ENCODE data around the gene ZBTB21. TPM values are rescaled to one million over a fixed set of nuclear protein-coding genes. Genes with fewer than 3 reads are reported as not detected.

The ZBTB21 gene
- total and polyA plus RNA-seq, 9 of the 15 experiments (the other 6 are each of a cell fraction or from before 2014, with no cell fraction given): 2.2 to 15.2 (median 8.7) TPM

DNA sequence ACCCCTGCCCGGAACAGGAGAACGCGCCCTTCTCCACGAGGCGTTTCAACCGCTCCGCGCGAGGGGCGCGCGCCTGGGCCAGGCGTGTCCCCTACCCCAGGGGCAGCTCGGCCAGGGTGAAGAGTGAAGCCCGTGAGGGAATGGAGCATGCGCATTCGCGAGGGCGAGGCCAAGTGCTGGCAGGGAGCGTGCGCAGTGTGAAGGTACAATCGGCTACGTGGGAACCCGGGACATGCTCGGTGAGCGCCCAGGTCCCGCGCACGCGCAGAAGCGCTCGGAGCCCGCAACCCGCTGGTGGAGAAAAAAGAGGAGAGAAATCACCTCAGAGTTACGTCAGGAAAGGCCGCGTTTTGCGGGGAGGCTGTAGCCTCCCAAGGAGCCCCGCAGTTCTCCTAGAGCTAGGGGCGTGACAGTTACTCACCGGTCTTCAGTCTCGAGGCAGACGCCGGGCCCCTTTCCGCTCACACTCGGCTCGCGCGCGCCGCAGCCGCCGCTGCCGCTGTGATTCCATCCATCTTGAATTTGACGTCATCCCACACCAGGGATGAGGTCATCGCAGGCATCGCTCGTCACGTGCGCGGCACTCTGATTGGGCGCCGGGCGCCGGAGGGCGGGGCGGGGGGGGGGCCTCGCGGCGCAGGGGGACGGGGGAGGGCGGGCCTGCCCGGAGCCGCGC lies at the start of gene ZBTB21 (continued):
- TF ChIP-seq, protein P1, sequence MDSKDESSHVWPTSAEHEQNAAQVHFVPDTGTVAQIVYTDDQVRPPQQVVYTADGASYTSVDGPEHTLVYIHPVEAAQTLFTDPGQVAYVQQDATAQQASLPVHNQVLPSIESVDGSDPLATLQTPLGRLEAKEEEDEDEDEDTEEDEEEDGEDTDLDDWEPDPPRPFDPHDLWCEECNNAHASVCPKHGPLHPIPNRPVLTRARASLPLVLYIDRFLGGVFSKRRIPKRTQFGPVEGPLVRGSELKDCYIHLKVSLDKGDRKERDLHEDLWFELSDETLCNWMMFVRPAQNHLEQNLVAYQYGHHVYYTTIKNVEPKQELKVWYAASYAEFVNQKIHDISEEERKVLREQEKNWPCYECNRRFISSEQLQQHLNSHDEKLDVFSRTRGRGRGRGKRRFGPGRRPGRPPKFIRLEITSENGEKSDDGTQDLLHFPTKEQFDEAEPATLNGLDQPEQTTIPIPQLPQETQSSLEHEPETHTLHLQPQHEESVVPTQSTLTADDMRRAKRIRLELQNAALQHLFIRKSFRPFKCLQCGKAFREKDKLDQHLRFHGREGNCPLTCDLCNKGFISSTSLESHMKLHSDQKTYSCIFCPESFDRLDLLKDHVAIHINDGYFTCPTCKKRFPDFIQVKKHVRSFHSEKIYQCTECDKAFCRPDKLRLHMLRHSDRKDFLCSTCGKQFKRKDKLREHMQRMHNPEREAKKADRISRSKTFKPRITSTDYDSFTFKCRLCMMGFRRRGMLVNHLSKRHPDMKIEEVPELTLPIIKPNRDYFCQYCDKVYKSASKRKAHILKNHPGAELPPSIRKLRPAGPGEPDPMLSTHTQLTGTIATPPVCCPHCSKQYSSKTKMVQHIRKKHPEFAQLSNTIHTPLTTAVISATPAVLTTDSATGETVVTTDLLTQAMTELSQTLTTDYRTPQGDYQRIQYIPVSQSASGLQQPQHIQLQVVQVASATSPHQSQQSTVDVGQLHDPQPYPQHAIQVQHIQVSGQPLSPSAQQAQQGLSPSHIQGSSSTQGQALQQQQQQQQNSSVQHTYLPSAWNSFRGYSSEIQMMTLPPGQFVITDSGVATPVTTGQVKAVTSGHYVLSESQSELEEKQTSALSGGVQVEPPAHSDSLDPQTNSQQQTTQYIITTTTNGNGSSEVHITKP (IDR thresholded peaks at IDR 0.05; ENCODE audit: partially characterized antibody): peak; percentile 62
- TF ChIP-seq, protein P2, sequence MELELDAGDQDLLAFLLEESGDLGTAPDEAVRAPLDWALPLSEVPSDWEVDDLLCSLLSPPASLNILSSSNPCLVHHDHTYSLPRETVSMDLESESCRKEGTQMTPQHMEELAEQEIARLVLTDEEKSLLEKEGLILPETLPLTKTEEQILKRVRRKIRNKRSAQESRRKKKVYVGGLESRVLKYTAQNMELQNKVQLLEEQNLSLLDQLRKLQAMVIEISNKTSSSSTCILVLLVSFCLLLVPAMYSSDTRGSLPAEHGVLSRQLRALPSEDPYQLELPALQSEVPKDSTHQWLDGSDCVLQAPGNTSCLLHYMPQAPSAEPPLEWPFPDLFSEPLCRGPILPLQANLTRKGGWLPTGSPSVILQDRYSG (tag; conservative IDR thresholded peaks at IDR 0.05; ENCODE audit: low read depth): 0 out of 2 replicates have a peak, but pooled peaks have one; percentile 57
- TF ChIP-seq, protein P3, sequence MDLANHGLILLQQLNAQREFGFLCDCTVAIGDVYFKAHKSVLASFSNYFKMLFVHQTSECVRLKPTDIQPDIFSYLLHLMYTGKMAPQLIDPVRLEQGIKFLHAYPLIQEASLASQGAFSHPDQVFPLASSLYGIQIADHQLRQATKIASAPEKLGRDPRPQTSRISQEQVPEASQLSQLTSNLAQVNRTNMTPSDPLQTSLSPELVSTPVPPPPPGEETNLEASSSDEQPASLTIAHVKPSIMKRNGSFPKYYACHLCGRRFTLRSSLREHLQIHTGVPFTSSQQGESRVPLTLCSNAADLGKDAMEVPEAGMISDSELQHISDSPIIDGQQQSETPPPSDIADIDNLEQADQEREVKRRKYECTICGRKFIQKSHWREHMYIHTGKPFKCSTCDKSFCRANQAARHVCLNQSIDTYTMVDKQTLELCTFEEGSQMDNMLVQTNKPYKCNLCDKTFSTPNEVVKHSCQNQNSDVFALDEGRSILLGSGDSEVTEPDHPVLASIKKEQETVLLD (IDR thresholded peaks at IDR 0.05): peak; percentile 99
- TF ChIP-seq ZFP1 (CRISPR knock-in tag; IDR thresholded peaks at IDR 0.05) (0 out of 2 replicates have a peak, but pooled peaks have one; percentile 18), L3MBTL2 (IDR thresholded peaks at IDR 0.05) (no peak), POLR2A (conservative IDR thresholded peaks at IDR 0.05) (peak; percentile 86), MAZ (CRISPR knock-in tag; conservative IDR thresholded peaks at IDR 0.05 in 1 of 2, IDR thresholded peaks at IDR 0.05 in 1 of 2) (peak in 1 of 2 experiments; percentile 45; a peak in 3 of 4 replicates), ZFP30 (CRISPR knock-in tag; IDR thresholded peaks at IDR 0.05; ENCODE audit: borderline replicate concordance) (no peak), GTF2E2 (tag; IDR thresholded peaks at IDR 0.05) (peak; percentile 15; the same call in 1 of the 2 replicates), RCOR1 (IDR thresholded peaks at IDR 0.05; ENCODE audit: borderline replicate concordance in 1 of 2, low read depth in 2 of 2, low read length in 2 of 2) (peak in 1 of 2 experiments; percentile 78; a peak in 2 of 4 replicates), POLR2AphosphoS5 (IDR thresholded peaks at IDR 0.05; ENCODE audit: control insufficient read depth, insufficient read depth, low read depth, low read length) (peak; percentile 68)
- TF ChIP-seq, protein P4, sequence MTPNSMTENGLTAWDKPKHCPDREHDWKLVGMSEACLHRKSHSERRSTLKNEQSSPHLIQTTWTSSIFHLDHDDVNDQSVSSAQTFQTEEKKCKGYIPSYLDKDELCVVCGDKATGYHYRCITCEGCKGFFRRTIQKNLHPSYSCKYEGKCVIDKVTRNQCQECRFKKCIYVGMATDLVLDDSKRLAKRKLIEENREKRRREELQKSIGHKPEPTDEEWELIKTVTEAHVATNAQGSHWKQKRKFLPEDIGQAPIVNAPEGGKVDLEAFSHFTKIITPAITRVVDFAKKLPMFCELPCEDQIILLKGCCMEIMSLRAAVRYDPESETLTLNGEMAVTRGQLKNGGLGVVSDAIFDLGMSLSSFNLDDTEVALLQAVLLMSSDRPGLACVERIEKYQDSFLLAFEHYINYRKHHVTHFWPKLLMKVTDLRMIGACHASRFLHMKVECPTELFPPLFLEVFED (CRISPR knock-in tag; conservative IDR thresholded peaks at IDR 0.05): 0 out of 2 replicates have a peak, but pooled peaks have one; percentile 52
- TF ChIP-seq, protein P5, sequence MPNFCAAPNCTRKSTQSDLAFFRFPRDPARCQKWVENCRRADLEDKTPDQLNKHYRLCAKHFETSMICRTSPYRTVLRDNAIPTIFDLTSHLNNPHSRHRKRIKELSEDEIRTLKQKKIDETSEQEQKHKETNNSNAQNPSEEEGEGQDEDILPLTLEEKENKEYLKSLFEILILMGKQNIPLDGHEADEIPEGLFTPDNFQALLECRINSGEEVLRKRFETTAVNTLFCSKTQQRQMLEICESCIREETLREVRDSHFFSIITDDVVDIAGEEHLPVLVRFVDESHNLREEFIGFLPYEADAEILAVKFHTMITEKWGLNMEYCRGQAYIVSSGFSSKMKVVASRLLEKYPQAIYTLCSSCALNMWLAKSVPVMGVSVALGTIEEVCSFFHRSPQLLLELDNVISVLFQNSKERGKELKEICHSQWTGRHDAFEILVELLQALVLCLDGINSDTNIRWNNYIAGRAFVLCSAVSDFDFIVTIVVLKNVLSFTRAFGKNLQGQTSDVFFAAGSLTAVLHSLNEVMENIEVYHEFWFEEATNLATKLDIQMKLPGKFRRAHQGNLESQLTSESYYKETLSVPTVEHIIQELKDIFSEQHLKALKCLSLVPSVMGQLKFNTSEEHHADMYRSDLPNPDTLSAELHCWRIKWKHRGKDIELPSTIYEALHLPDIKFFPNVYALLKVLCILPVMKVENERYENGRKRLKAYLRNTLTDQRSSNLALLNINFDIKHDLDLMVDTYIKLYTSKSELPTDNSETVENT (CRISPR knock-in tag; IDR thresholded peaks at IDR 0.05): peak; percentile 33; the same call in 1 of the 2 replicates
- TF ChIP-seq, protein P6, sequence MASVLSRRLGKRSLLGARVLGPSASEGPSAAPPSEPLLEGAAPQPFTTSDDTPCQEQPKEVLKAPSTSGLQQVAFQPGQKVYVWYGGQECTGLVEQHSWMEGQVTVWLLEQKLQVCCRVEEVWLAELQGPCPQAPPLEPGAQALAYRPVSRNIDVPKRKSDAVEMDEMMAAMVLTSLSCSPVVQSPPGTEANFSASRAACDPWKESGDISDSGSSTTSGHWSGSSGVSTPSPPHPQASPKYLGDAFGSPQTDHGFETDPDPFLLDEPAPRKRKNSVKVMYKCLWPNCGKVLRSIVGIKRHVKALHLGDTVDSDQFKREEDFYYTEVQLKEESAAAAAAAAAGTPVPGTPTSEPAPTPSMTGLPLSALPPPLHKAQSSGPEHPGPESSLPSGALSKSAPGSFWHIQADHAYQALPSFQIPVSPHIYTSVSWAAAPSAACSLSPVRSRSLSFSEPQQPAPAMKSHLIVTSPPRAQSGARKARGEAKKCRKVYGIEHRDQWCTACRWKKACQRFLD (CRISPR knock-in tag; IDR thresholded peaks at IDR 0.05): 0 out of 2 replicates have a peak, but pooled peaks have one; percentile 59

All from K562 (cell line).